K562 (cell line): ENCODE results near the gene AMMECR1L.
"Not testable (repeated sequence)": the region's sequence is repeated elsewhere in the genome, so short reads cannot be mapped to it uniquely, and the experiment has no call there.

Experiments used
- ATF2 ChIP-seq: sonication (generic); formaldehyde crosslinking; IDR thresholded peaks from 2 replicates; pipeline ENCODE4 v1.8.1; 2022; ENCODE audit warnings: missing genetic modification reagents
- ELF4 ChIP-seq: fragments of 450-650 bp; formaldehyde crosslinking; IDR thresholded peaks from 2 replicates; pipeline ENCODE4 v1.4.0; 2022; ENCODE audit warnings: missing genetic modification characterization
- FOS ChIP-seq: IDR thresholded peaks from 3 replicates; pipeline ENCODE4 v1.6.1; 2011; ENCODE audit not compliant: insufficient read length; ENCODE audit errors: extremely low read depth
- GATA2 ChIP-seq: sonication (generic); formaldehyde crosslinking; IDR thresholded peaks from 2 replicates; pipeline ENCODE4 v1.4.0; 2020; ENCODE audit warnings: mild to moderate bottlenecking, missing genetic modification reagents
- JUND ChIP-seq, 2 experiments: IDR thresholded peaks; 2 replicates in 1 of 2; 3 replicates in 1 of 2; pipeline ENCODE4 v1.6.1; 2011; ENCODE audit warnings: borderline replicate concordance in 2 of 2, low read depth in 2 of 2, low read length in 2 of 2, improper control_type of control experiment in 1 of 2, missing biosample characterization in 1 of 2, missing genetic modification characterization in 1 of 2, missing genetic modification reagents in 1 of 2
- KLF16 ChIP-seq: IDR thresholded peaks from 2 replicates; pipeline ENCODE4 v1.6.1; 2016; ENCODE audit warnings: antibody characterized with exemption
- PCBP2 ChIP-seq: fragments of 200-400 bp; formaldehyde crosslinking; IDR thresholded peaks from 2 replicates; pipeline ENCODE4 v1.6.1; 2018; ENCODE audit warnings: low read length, low read depth, mild to moderate bottlenecking, moderate library complexity; ENCODE audit not compliant: poor library complexity, severe bottlenecking
- SP1 ChIP-seq: sonication (generic); formaldehyde crosslinking; IDR thresholded peaks from 2 replicates; pipeline ENCODE4 v1.8.1; 2022; ENCODE audit warnings: mild to moderate bottlenecking, missing genetic modification reagents
- WHSC1 ChIP-seq: IDR thresholded peaks from one replicate; pipeline ENCODE4 v1.6.1; 2012; ENCODE audit warnings: low read length, control low read depth, inconsistent platforms
- ZNF398 ChIP-seq: fragments of 250-450 bp; sonication (Bioruptor Pico); IDR thresholded peaks from 2 replicates; pipeline ENCODE4 v1.8.0; 2021; ENCODE audit warnings: moderate library complexity, mild to moderate bottlenecking, inconsistent platforms
- TF ChIP-seq, protein P1 (sequence below): sonication (generic); formaldehyde crosslinking; IDR thresholded peaks from 2 replicates; pipeline ENCODE4 v1.8.1; 2023; ENCODE audit warnings: mild to moderate bottlenecking, missing genetic modification reagents, moderate library complexity

DNA sequence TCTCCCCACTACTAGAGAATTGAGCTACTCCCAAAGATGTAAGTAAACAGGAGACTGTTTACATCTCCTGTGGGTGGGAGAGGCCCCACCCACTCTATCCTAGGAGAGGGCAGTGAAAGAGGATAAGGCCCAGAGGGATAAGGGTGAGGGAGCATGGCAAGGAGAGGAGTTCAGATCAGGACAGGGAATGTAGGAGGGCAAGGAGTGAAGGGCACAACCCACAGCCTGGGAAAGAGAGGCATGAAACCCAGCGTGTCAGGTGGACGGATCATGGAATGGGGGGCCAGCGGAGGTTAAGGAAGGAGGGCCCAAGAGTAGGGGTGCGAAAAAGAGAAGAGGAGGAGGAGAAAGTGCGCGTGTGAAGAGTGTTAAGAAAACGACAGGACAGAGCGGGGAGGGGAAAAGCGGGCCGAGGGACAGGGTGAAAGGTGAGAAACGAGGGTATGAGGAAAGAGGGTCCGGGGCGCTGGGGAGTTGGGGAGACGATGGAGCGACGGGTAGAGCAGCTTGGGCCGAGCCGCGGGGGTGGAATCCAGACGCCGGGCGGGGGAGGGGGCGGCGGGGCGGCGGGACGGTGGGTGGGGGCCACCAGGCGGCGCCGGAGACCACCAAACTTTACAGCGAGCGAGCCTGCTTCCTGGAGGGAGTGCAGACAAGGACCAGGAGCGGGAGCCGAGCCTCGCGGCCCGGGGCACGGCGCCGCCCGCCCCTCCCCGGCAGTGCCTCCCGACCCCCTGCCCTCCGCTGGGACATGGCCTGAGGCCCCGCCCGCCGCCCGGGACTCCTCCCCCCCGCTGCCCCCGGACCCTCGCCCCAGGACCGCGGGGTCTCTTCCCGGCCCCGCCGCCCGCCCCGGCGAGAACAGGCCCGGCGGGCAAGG, 655 bp downstream of the AMMECR1L start:
- TF ChIP-seq JUND (IDR thresholded peaks at IDR 0.05; ENCODE audit: borderline replicate concordance, low read depth, low read length); JUND (tag; IDR thresholded peaks at IDR 0.05; ENCODE audit: borderline replicate concordance, low read depth, low read length); SP1; GATA2 (CRISPR knock-in tag); WHSC1; ATF2 (CRISPR knock-in tag); ZNF398; KLF16; FOS; PCBP2: not testable (repeated sequence)
- 0 out of 2 replicates have a peak, but pooled peaks have one; percentile 15 for TF ChIP-seq ELF4
- TF ChIP-seq, protein P1, sequence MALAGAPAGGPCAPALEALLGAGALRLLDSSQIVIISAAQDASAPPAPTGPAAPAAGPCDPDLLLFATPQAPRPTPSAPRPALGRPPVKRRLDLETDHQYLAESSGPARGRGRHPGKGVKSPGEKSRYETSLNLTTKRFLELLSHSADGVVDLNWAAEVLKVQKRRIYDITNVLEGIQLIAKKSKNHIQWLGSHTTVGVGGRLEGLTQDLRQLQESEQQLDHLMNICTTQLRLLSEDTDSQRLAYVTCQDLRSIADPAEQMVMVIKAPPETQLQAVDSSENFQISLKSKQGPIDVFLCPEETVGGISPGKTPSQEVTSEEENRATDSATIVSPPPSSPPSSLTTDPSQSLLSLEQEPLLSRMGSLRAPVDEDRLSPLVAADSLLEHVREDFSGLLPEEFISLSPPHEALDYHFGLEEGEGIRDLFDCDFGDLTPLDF (CRISPR knock-in tag): not testable (repeated sequence)
